Suprapubic skin (tissue), 4 donors: ENCODE results near the gene MINDY4.

Experiments
- CTCF ChIP-seq, 2 donors: fragments of 200-600 bp in 1 of 2; fragments of 450-650 bp in 1 of 2; sonication (generic) in 1 of 2; IDR thresholded peaks; one replicate each; pipeline ENCODE4 v1.5.1; 2016 to 2019; ENCODE audit warnings: antibody characterized with exemption in 2 of 2, mild to moderate bottlenecking in 1 of 2, moderate library complexity in 1 of 2
- EP300 ChIP-seq: sonication (generic); formaldehyde crosslinking; IDR thresholded peaks from one replicate; pipeline ENCODE4 v1.6.1; 2017; ENCODE audit warnings: antibody characterized with exemption
- POLR2A ChIP-seq, 2 donors: fragments of 450-650 bp; IDR thresholded peaks; one replicate each; pipeline ENCODE4 v1.6.1; 2017; ENCODE audit warnings: antibody characterized with exemption in 2 of 2, mild to moderate bottlenecking in 2 of 2, moderate library complexity in 2 of 2
- POLR2AphosphoS5 ChIP-seq, 3 donors: sonication (generic); formaldehyde crosslinking; IDR thresholded peaks; one replicate each; pipeline ENCODE4 v1.6.1; 2017; ENCODE audit warnings: antibody characterized with exemption in 3 of 3

- no peak for TF ChIP-seq CTCF (IDR thresholded peaks at IDR 0.05)
- no peak for TF ChIP-seq POLR2A (IDR thresholded peaks at IDR 0.05)
- no peak for TF ChIP-seq EP300
- TF ChIP-seq POLR2AphosphoS5 (IDR thresholded peaks at IDR 0.05), result no peak
Measured at GRCh38 chr7:30772984-30773383, 1.8 kb downstream of the MINDY4 start.
